ENCODE data around the gene MMP10. TPM values are rescaled to one million over a fixed set of nuclear protein-coding genes. Genes with fewer than 3 reads are reported as not detected.
A peak's percentile ranks its signal among the peaks of the same experiment; 100 is the strongest.

The MMP10 gene
- total RNA-seq, 1 donor from 2014 or later = not detected

DNA sequence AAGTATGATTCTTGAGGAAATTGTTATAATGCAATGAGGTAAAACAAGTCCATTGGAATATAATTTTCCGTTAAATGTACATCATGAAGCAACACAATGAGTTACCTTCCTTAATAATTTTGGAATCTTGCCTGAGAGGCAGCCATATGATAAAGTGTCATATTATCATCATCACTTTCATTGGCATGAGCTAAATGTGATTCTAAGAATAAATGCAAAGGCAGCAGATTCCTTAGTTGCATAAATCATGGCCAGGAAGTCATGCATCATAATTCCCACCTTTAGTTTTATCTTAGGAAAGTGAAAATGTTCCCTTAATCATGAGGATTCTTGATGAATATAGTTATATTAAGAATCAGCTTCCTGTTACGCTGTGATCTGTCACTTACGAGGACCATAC is 31.8 kb upstream of the MMP10 start:
- H3K27me3 Mint-ChIP-seq (ENCODE audit: unreplicated experiment) = peaks cover under 1% of the 10 kb centered on the region
- H3K4me3 Mint-ChIP-seq (ENCODE audit: unreplicated experiment) = no peak overlapping the region
- H3K27ac Mint-ChIP-seq (ENCODE audit: unreplicated experiment) = no peak overlapping the region
- H3K36me3 Mint-ChIP-seq (ENCODE audit: low read depth, unreplicated experiment) = no peaks in the 10 kb centered on the region
- TF ChIP-seq, protein P1, sequence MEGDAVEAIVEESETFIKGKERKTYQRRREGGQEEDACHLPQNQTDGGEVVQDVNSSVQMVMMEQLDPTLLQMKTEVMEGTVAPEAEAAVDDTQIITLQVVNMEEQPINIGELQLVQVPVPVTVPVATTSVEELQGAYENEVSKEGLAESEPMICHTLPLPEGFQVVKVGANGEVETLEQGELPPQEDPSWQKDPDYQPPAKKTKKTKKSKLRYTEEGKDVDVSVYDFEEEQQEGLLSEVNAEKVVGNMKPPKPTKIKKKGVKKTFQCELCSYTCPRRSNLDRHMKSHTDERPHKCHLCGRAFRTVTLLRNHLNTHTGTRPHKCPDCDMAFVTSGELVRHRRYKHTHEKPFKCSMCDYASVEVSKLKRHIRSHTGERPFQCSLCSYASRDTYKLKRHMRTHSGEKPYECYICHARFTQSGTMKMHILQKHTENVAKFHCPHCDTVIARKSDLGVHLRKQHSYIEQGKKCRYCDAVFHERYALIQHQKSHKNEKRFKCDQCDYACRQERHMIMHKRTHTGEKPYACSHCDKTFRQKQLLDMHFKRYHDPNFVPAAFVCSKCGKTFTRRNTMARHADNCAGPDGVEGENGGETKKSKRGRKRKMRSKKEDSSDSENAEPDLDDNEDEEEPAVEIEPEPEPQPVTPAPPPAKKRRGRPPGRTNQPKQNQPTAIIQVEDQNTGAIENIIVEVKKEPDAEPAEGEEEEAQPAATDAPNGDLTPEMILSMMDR (IDR thresholded peaks at IDR 0.05; ENCODE audit: unreplicated experiment) = no peak
- H3K4me1 Mint-ChIP-seq (ENCODE audit: unreplicated experiment) = peaks cover 2% of the 10 kb centered on the region
- no peak for DNase-seq (ENCODE audit: low spot score)
- no peaks in the 10 kb centered on the region for H3K9me3 Mint-ChIP-seq (ENCODE audit: unreplicated experiment)

DNA sequence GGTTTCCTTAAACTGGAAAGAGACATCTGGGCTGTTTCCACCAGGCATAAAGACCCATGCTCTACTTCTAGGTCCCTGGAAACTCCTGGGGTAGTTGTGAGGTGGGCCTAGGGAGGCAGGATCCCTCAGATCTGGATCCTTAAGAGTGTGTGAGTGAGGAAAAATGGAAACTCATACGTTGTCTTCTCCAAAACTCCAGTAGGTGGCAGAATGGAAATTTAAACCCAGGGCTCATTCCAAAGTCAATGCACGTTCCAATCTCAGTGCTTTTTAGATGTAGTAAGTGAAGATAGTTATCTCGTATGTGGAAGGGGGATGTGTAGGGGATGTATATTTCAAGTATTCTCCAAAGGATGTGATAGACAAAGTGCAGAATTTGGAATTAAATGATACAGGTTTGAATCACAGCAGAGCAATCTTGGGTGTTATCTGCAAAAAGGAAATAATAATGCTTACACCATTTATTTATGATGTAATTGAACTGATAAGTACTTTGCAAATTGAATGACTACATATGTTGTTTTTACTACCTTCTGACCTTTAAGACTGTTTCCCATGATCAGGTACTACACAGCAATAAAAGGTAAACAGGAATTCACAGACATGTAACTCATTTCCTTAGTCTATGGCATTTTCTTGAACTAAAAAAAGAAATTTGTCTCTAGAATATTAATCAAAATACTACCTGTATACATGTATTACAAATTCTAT is 30.7 kb upstream of the MMP10 start:
- no peak overlapping the region for H3K27ac Mint-ChIP-seq (ENCODE audit: unreplicated experiment)
- TF ChIP-seq, protein P1 (IDR thresholded peaks at IDR 0.05; ENCODE audit: unreplicated experiment) = no peak
- peaks cover 2% of the 10 kb centered on the region for H3K27me3 Mint-ChIP-seq (ENCODE audit: unreplicated experiment)
- H3K9me3 Mint-ChIP-seq (ENCODE audit: unreplicated experiment) = no peaks in the 10 kb centered on the region
- peaks cover 2% of the 10 kb centered on the region for H3K4me1 Mint-ChIP-seq (ENCODE audit: unreplicated experiment)
- H3K36me3 Mint-ChIP-seq (ENCODE audit: low read depth, unreplicated experiment) = no peaks in the 10 kb centered on the region
- no peak overlapping the region for H3K4me3 Mint-ChIP-seq (ENCODE audit: unreplicated experiment)
- DNase-seq (ENCODE audit: low spot score) = no peak

DNA sequence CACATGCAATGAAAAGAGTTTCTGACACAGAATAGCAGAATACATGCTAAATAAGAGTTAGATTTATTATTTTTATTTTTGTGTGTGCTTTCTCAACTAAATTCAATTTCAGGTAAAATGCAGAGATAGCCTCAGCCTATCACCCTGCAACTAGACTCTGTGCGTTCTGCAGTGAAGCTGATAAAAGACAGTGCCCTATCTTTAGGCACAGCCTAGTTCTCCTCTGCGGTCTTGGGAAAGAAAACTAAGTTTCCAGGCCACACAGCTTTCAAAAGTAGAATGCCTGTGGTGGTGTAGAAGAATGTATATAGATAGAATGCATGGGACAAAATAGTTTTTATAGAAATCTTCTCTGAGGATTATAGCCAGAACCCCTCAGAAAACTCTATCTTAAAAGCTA is 29.5 kb upstream of the MMP10 start:
- Mint-ChIP-seq H3K4me3 (ENCODE audit: unreplicated experiment) (no peak overlapping the region), H3K27ac (ENCODE audit: unreplicated experiment) (no peak overlapping the region), H3K36me3 (ENCODE audit: low read depth, unreplicated experiment) (no peaks in the 10 kb centered on the region), H3K4me1 (ENCODE audit: unreplicated experiment) (peaks cover 2% of the 10 kb centered on the region), H3K27me3 (ENCODE audit: unreplicated experiment) (peaks cover 2% of the 10 kb centered on the region), H3K9me3 (ENCODE audit: unreplicated experiment) (no peaks in the 10 kb centered on the region)
- TF ChIP-seq, protein P1 (IDR thresholded peaks at IDR 0.05; ENCODE audit: unreplicated experiment) = no peak
- no peak for DNase-seq (ENCODE audit: low spot score)

DNA sequence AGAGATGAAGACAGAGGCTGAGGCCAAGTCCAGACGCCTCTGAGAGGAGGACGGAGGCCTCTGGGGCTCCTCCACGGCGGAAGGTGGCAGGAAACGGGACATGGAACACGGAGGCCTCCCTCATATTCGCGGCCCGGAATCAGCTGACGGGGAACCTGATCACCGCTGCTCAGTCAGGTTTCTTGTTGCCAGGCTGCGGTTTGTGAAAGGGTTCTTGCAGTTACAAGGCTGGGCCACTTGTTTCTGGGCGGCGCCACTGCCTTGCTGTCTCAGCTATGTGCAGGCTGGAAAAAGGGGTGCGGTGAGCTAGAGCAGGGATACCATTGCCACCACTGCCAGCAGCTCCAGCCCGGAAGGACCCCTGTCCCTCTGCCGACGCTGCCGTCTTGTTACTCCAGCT is 27.5 kb upstream of the MMP10 start:
- Mint-ChIP-seq H3K4me3 (ENCODE audit: unreplicated experiment) (no peak overlapping the region), H3K36me3 (ENCODE audit: low read depth, unreplicated experiment) (no peaks in the 10 kb centered on the region), H3K9me3 (ENCODE audit: unreplicated experiment) (no peaks in the 10 kb centered on the region), H3K27ac (ENCODE audit: unreplicated experiment) (no peak overlapping the region), H3K4me1 (ENCODE audit: unreplicated experiment) (peaks cover 2% of the 10 kb centered on the region), H3K27me3 (ENCODE audit: unreplicated experiment) (peaks cover 2% of the 10 kb centered on the region)
- DNase-seq (ENCODE audit: low spot score) = peak; percentile 60
- TF ChIP-seq, protein P1 (IDR thresholded peaks at IDR 0.05; ENCODE audit: unreplicated experiment) = peak; percentile 48

DNA sequence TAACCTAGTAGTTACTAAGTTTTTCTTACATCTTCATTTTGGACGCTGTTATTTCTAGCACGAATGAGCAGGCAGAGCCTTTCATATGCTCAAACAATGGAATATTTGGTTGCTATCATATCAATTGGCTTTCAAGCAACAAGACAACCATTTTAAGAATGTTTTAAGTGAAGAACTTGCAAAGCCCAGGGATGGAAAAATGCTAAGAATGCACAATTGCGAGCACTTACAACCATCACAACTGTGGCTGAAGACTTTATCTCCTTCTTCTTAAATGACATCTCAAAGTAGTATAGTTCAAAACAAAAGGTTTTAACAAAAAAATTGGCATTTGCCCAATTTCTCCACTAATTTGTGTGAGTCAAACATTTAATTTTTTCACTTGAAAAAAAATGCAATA is 25.9 kb upstream of the MMP10 start:
- DNase-seq (ENCODE audit: low spot score) = no peak
- H3K27ac Mint-ChIP-seq (ENCODE audit: unreplicated experiment) = no peak overlapping the region
- H3K4me3 Mint-ChIP-seq (ENCODE audit: unreplicated experiment) = no peak overlapping the region
- TF ChIP-seq, protein P1 (IDR thresholded peaks at IDR 0.05; ENCODE audit: unreplicated experiment) = no peak
- no peaks in the 10 kb centered on the region for H3K9me3 Mint-ChIP-seq (ENCODE audit: unreplicated experiment)
- peaks cover 2% of the 10 kb centered on the region for H3K4me1 Mint-ChIP-seq (ENCODE audit: unreplicated experiment)
- no peaks in the 10 kb centered on the region for H3K36me3 Mint-ChIP-seq (ENCODE audit: low read depth, unreplicated experiment)
- H3K27me3 Mint-ChIP-seq (ENCODE audit: unreplicated experiment) = peaks cover 2% of the 10 kb centered on the region

Measured in endothelial cell (in vitro differentiated cells).